Effector memory CD8-positive, alpha-beta T cell (primary cell): ENCODE results near the gene GATB.

Experiments
- ATAC-seq: fragments of 150-1000 bp; cut with Tn5 transposase; replicated peaks from 2 replicates; pipeline ENCODE4 v1.10.0; 2021; ENCODE audit warnings: mild to moderate bottlenecking, moderate library complexity
- DNase-seq, 3 experiments: peaks; one replicate each; pipeline ENCODE4 v3.0.0; 2021
- H3K27ac Mint-ChIP-seq, 2 donors: one replicate each; pipeline ENCODE4 v1.8.0; 2022; ENCODE audit warnings: mild to moderate bottlenecking in 2 of 2, mixed read lengths in 2 of 2, moderate library complexity in 2 of 2
- H3K27me3 Mint-ChIP-seq, 2 donors: one replicate each; pipeline ENCODE4 v1.8.0; 2022; ENCODE audit warnings: mixed read lengths in 2 of 2
- H3K36me3 Mint-ChIP-seq: one replicate; pipeline ENCODE4 v1.8.0; 2022; ENCODE audit warnings: mild to moderate bottlenecking, moderate library complexity, mixed read lengths; ENCODE audit not compliant: insufficient read depth
- H3K4me1 Mint-ChIP-seq, 2 donors: one replicate each; pipeline ENCODE4 v1.8.0; 2022; ENCODE audit warnings: low read depth in 2 of 2, mixed read lengths in 2 of 2
- H3K4me3 Mint-ChIP-seq, 2 donors: one replicate each; pipeline ENCODE4 v1.8.0; 2022; ENCODE audit warnings: mild to moderate bottlenecking in 2 of 2, mixed read lengths in 2 of 2, moderate library complexity in 2 of 2
- H3K9me3 Mint-ChIP-seq, 2 donors: one replicate each; pipeline ENCODE4 v1.8.0; 2022; ENCODE audit warnings: mixed read lengths in 2 of 2

Gene GATB

DNA sequence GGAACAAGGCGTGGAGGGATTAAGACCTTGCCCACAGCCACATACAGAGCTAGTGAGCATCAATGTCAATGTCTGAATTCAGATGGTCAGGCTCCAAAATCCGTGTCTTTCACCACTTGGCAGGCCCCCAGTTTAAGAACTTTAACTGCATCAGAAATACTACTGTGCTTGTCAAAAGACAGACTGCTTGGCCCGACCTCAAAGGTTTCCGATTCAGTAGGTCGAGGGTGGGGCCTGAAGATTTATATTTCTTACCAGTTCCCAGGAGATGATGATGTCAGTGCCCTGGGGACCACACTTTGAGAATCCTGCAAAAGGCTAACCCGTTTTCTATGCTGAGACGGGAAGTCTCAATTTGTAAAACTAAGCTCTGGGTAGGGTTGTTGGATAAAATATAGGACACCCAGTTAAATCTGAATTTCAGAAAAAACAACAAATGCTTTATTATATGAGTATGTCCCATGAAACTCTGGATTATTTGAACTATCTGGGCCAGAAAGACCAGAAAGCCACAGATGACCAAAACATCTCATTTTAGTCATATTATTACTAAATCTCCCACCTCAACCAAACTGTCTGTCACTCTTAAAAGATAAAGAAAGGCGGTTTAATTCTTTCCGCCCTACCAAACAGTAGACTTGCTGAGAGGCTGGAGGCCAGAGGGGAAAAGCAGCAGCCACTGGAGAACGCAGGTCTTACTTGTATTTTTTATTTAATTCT, 42.7 kb downstream of the GATB start:
- no peak for DNase-seq
- H3K9me3 Mint-ChIP-seq, result no peaks in the 10 kb centered on the region
- no peak overlapping the region for H3K27ac Mint-ChIP-seq
- no peaks in the 10 kb centered on the region for H3K4me1 Mint-ChIP-seq
- ATAC-seq, result no peak
- H3K27me3 Mint-ChIP-seq, result no peaks in the 10 kb centered on the region
- no peaks in the 10 kb centered on the region for H3K36me3 Mint-ChIP-seq
- no peak overlapping the region for H3K4me3 Mint-ChIP-seq

DNA sequence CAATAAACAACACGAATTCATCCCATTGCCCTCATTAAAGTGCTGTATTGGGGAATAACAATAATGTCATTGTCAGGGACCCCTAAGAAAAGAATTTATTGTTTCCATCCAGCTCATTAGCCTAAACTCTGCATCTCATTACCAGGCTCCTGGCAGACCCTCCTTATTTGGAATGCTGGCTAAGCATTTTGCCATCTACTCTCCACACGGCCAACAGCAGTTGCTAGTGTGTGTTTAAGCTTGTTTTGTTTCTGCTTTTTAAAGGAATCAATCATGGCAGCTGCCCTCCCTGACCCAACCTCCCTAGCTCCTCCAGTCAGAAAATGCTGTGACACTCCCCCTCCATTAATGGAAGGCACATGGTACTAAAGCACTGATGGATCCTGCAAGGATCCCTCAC, 43.5 kb downstream of the GATB start:
- Mint-ChIP-seq H3K36me3 (no peaks in the 10 kb centered on the region), H3K4me1 (no peaks in the 10 kb centered on the region), H3K27me3 (no peaks in the 10 kb centered on the region), H3K27ac (no peak overlapping the region), H3K4me3 (no peak overlapping the region), H3K9me3 (no peaks in the 10 kb centered on the region)
- DNase-seq (no peak), ATAC-seq (no peak)

DNA sequence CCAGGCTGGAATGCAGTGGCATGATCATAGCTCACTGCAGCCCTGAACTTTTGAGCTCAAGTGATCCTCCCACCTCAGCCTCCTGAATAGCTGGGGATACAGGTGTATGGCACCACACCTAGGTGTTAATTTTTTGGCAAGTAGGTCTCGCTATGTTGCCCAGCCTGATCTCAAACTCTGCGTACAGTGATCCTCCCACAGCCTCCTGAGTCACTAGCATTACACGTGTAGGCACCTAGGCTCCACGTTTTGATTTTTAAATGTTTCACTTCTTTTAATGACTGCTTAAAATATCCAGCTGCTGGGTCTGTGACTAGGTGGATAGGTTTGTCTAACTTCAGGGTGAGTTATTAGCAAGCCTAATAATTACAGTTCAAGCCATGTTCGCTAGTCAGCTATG, 44.5 kb downstream of the GATB start:
- Mint-ChIP-seq H3K9me3 (no peaks in the 10 kb centered on the region), H3K36me3 (no peaks in the 10 kb centered on the region), H3K4me3 (no peak overlapping the region), H3K27me3 (no peaks in the 10 kb centered on the region), H3K27ac (no peak overlapping the region), H3K4me1 (no peaks in the 10 kb centered on the region)
- ATAC-seq, result no peak
- DNase-seq, result no peak

DNA sequence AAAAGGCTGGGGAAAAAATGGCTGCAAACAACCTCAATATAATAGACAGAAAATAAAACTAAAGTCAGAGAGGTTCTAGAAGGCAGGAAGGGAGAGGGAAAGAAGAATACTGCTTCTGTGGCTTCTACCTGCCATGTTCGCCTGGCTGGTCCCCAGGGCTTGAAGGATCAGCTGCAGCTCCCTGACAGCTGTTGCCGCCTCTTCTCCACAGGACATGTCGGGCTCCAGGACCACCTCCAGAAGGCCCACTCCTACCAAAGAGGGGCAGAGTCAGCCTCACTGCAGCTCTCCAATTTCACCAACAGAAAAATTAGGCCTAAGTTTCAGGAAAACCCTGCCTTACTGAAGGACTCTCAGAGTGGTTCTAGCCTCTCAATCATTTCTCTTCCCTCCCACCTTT, 44.9 kb downstream of the GATB start:
- Mint-ChIP-seq H3K36me3 (no peaks in the 10 kb centered on the region), H3K4me1 (no peaks in the 10 kb centered on the region), H3K27ac (no peak overlapping the region), H3K9me3 (no peaks in the 10 kb centered on the region), H3K4me3 (no peak overlapping the region), H3K27me3 (no peaks in the 10 kb centered on the region)
- ATAC-seq (no peak), DNase-seq (no peak)

DNA sequence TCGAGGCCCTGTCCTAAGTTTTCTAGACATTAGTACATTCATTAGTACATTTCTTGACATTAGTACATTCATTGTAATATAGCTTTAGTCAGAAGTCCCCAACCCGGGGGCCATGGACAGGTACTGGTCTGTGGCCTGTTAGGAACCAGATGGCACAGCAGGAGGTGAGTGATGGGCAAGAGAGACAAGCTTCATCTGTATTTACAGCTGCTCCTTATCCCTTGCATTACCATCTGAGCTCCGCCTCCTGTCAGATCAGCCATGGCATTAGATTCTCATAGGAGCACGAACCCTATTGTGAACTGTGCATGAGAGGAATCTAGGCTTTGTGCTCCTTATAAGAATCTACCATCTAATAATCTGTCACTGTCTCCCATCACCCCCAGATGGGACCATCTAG, 48.0 kb downstream of the GATB start:
- Mint-ChIP-seq H3K9me3 (no peaks in the 10 kb centered on the region), H3K36me3 (no peaks in the 10 kb centered on the region), H3K27me3 (no peaks in the 10 kb centered on the region), H3K4me3 (no peak overlapping the region), H3K27ac (no peak overlapping the region), H3K4me1 (no peaks in the 10 kb centered on the region)
- DNase-seq, result no peak
- ATAC-seq, result no peak

DNA sequence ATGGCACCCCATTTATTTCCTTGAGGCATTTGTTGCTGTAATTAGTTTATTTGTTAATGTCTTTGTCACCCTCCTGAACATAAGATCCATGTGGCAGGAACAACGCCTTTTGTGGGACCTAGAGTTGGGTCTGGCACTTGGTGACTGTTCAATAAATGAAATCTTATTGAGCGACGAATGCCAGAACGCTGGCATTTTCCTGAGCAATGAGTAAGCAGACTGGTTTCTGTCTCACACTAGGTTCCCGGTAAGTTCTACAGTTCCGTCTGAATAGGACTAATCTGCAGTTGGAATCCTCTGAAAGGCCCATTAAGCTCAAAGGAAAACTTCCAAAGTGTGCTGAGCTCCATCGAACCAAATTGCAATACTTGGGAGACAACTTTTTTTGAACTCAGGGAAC, 49.2 kb downstream of the GATB start:
- H3K27ac Mint-ChIP-seq, result no peak overlapping the region
- H3K4me3 Mint-ChIP-seq, result no peak overlapping the region
- DNase-seq, result no peak
- ATAC-seq, result no peak
- H3K4me1 Mint-ChIP-seq, result no peaks in the 10 kb centered on the region
- no peaks in the 10 kb centered on the region for H3K27me3 Mint-ChIP-seq
- no peaks in the 10 kb centered on the region for H3K9me3 Mint-ChIP-seq
- H3K36me3 Mint-ChIP-seq, result no peaks in the 10 kb centered on the region

DNA sequence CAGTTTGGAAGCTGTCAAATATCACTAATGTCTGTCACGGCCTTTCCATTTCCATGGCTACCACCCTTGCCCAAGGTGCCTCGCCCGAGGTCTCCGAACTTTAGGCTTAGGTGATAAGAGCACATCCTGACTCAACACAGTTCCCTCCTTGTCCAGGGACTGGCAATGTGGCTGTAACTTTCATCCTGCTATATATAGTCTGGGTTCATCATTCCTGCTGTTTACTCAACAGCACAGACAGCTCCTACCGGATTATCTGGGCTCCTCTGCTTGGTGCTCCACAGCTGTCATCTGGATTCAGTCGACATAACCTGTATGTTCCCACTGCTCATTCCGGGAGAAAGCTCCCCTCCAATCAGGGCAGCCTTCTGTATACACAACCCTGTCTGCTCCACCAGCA, 51.2 kb downstream of the GATB start:
- no peaks in the 10 kb centered on the region for H3K27me3 Mint-ChIP-seq
- H3K4me3 Mint-ChIP-seq, result no peak overlapping the region
- ATAC-seq, result no peak
- H3K27ac Mint-ChIP-seq, result no peak overlapping the region
- H3K4me1 Mint-ChIP-seq, result no peaks in the 10 kb centered on the region
- peaks cover 3% of the 10 kb centered on the region for H3K36me3 Mint-ChIP-seq
- no peaks in the 10 kb centered on the region for H3K9me3 Mint-ChIP-seq
- DNase-seq, result no peak

DNA sequence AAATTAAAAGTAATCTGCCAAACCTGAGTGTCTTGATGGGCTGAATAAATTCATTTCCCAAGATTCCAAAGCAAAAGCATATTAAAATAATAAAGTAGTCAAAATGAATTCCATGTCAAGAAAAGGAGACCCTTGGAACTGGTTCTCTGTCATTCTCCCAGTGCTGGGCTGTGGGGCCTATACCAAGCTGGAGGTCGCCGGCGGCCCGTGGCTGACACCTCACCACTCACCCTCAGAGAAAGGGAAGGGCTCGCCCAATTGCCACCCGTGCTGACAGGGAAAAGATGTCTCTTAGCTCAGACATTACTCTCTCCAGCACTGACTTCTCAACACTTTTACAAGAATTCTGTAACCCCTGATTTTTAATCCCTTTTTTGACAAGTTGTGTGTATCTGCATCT, 51.7 kb downstream of the GATB start:
- no peaks in the 10 kb centered on the region for H3K4me1 Mint-ChIP-seq
- no peak overlapping the region for H3K4me3 Mint-ChIP-seq
- peaks cover 3% of the 10 kb centered on the region for H3K36me3 Mint-ChIP-seq
- H3K27me3 Mint-ChIP-seq, result no peaks in the 10 kb centered on the region
- DNase-seq, result no peak
- no peak for ATAC-seq
- no peaks in the 10 kb centered on the region for H3K9me3 Mint-ChIP-seq
- H3K27ac Mint-ChIP-seq, result no peak overlapping the region

DNA sequence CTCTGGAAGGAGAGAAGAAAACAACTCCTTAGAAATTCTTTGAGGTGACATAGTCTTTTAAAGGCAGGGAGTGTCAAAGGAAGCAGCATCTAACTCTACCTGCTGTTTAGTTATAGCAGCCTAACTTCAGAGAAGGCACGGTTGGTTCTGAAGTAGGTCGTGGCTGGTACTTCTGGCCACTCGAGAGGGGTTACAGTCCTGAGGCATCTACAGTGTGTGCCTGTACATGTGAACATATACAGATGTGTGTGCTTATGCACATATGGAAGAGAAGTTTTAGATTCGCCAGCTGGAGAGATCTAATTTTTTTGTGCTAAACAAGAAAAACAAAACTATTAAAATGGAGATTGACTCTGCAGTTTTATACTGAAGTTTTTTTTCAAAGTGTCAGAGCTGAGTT, 52.7 kb downstream of the GATB start:
- Mint-ChIP-seq H3K4me3 (no peak overlapping the region), H3K36me3 (peaks cover 3% of the 10 kb centered on the region), H3K27me3 (no peaks in the 10 kb centered on the region), H3K4me1 (no peaks in the 10 kb centered on the region), H3K27ac (no peak overlapping the region), H3K9me3 (no peaks in the 10 kb centered on the region)
- no peak for ATAC-seq
- DNase-seq, result no peak

DNA sequence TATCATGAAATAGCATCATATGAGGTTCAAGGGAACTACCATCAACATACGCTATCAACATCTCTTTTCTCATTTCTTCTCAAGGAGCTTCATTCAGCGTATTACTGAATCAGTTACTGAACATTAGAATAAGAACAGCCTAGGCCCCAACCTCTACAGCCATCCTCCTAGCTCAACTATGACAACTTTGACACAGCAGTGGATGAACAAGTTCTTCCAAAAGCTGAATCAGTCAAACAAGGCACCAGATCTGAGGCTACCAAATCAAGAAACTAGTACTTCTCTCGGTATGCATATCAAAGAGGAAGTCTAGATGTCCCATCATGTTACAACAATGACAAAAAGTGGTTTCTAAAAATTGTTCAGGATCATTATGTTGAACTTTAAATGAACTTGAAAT, 57.4 kb downstream of the GATB start:
- H3K36me3 Mint-ChIP-seq, result peaks cover 10% of the 10 kb centered on the region
- no peak overlapping the region for H3K27ac Mint-ChIP-seq
- DNase-seq (no peak), ATAC-seq (no peak)
- H3K4me3 Mint-ChIP-seq, result no peak overlapping the region
- H3K27me3 Mint-ChIP-seq, result no peaks in the 10 kb centered on the region
- no peaks in the 10 kb centered on the region for H3K4me1 Mint-ChIP-seq
- no peaks in the 10 kb centered on the region for H3K9me3 Mint-ChIP-seq

DNA sequence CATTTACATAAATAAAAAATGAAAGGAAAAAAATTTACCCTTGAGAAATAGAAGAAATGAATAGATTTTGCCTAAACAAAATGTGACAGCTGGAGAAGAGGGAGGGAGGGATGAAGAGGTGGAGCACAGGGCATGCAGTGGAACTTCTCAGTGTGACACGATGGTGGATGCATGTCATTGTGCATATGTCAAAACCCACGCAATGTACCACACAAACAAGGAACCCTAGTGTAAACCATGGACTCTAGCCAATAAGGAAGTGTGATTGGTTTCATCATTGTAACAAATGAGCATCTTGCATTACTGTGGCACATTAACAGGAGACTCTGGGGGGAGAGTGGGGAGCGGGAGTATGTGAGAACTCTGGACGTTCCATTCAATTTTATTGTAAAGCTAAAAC, 58.6 kb downstream of the GATB start:
- Mint-ChIP-seq H3K27ac (no peak overlapping the region), H3K9me3 (no peaks in the 10 kb centered on the region), H3K27me3 (no peaks in the 10 kb centered on the region), H3K4me3 (no peak overlapping the region), H3K4me1 (no peaks in the 10 kb centered on the region), H3K36me3 (peaks cover 10% of the 10 kb centered on the region)
- DNase-seq (no peak), ATAC-seq (no peak)

DNA sequence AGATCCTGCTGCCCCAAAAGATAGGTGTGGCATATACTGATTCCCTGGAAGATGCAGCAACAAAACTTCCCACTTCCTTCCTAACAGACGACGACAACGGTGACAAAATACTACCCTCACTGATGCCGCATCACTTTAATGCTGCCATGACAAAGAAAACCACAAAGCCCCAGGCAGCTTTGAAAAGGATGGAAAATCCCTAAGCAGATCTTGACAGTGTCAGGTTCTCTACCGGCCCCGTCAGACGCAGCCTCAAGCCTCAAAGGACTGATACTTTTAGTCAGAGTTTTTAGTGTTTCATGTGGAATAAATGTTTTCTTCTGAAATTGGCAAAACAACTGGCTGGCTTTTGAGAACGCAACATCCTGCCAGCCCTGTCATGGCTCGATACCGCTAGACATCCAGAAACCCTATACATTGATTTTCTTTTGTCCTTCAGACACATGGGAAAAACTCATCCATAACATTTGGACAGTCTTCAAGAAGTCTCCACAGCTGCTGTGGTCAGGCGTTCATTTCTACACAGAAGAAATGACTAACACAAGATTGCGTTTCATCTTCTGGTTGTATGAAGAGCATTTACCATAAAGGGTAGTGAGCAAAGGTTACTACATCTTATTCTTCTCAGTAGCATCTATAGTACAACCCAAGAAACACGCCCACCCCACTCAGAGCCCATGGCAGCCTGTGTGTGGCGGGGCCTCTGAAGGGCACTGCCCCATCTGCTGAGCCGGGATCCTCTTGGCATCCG, 60.1 kb downstream of the GATB start:
- Mint-ChIP-seq H3K36me3 (peaks cover 10% of the 10 kb centered on the region), H3K27ac (no peak overlapping the region), H3K4me3 (no peak overlapping the region), H3K4me1 (no peaks in the 10 kb centered on the region), H3K27me3 (no peaks in the 10 kb centered on the region), H3K9me3 (no peaks in the 10 kb centered on the region)
- DNase-seq (no peak), ATAC-seq (no peak)

DNA sequence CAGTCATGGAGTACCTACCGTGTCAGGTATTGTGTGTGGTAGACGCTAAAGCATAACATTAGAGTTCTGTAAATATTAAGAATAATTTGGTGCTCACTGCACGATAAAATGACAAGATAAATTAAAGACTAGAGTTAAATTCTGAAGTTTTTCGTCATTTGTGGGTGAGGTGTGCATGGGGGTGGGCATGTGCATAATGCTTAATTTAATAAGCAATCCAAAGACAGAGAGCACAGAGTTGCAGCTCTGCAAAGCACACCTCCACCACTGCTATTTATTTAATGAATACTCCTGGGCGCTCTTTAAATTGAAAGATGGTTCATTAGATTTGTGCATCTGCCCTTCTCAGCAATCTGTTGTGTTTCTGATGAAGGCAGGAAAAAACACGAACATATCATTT, 62.6 kb downstream of the GATB start:
- Mint-ChIP-seq H3K4me1 (no peaks in the 10 kb centered on the region), H3K9me3 (no peaks in the 10 kb centered on the region), H3K4me3 (no peak overlapping the region), H3K27ac (no peak overlapping the region), H3K36me3 (peaks cover 8% of the 10 kb centered on the region), H3K27me3 (no peaks in the 10 kb centered on the region)
- DNase-seq (no peak), ATAC-seq (no peak)

DNA sequence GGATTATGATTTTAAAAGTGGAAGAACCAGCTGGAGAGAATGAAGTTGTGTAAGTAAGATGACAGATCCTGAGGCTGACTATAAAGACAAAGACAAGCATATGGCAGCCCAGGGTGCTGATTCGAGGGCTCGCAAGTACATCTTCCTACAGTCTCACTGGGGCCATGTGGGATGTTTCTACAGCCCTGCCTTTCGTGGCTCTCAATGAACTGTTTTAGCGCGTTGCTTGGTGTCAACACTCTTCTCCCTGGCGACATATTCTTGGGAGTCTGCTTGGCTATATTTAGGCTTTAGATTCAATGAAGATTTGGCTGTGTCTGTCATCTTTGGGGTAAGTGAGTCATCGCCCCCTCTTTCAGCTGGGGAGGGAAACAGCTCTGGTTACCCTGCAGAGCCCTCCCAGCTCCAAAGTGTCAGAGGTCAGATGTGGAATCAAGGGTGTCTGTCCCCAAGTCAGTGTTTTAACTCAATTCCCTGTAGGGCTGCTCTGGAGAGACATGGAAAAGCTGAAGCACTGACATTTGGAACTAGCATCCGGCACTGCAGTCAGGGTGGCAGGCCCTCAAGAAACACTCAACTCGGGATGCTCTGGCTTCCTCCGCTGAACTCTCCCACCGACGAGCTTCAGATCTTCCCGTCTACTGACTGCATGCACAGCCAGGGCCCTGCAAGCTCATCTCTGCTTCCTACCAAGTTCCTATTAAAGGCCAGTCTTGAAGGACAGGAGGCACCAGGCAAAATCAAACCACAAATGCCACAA, 65.7 kb downstream of the GATB start:
- H3K27me3 Mint-ChIP-seq, result no peaks in the 10 kb centered on the region
- no peaks in the 10 kb centered on the region for H3K9me3 Mint-ChIP-seq
- no peak for ATAC-seq
- H3K4me3 Mint-ChIP-seq, result no peak overlapping the region
- peaks cover 3% of the 10 kb centered on the region for H3K36me3 Mint-ChIP-seq
- DNase-seq, result no peak
- H3K4me1 Mint-ChIP-seq, result no peaks in the 10 kb centered on the region
- H3K27ac Mint-ChIP-seq, result no peak overlapping the region
